Activated CD8-positive, alpha-beta memory T cell treated with anti-CD3 and anti-CD28 coated beads, Interleukin-2, amount 50 U/mL, for 24 hours (primary cell): Measurements from ENCODE around the gene N4BP2L1.

ENCODE experiments used
- DNase-seq: peaks from one replicate; pipeline ENCODE4 v3.0.0-alpha.2; 2020; ENCODE audit errors: extremely low read depth

Gene N4BP2L1

GRCh38 chr13:32431361-32431760 is 3.4 kb upstream of the N4BP2L1 start:
- DNase-seq: no peak

GRCh38 chr13:32430018-32430747 is 2.3 kb upstream of the N4BP2L1 start:
- DNase-seq: no peak

- DNase-seq: no peak
Measured at GRCh38 chr13:32429433-32429909, 1.5 kb upstream of the N4BP2L1 start.

- no peak for DNase-seq
Measured at GRCh38 chr13:32428581-32429432, 877 bp upstream of the N4BP2L1 start.

GRCh38 chr13:32426990-32427851 is 709 bp downstream of the N4BP2L1 start:
- DNase-seq: peak; percentile 12

GRCh38 chr13:32426191-32426989 is 1.5 kb downstream of the N4BP2L1 start:
- DNase-seq: peak; percentile 7

GRCh38 chr13:32425158-32425557 is 2.8 kb downstream of the N4BP2L1 start:
- DNase-seq: no peak

GRCh38 chr13:32423592-32423991 is 4.3 kb downstream of the N4BP2L1 start:
- DNase-seq: no peak

GRCh38 chr13:32419862-32420261 is 8.1 kb downstream of the N4BP2L1 start:
- no peak for DNase-seq

GRCh38 chr13:32417995-32418394 is 9.9 kb downstream of the N4BP2L1 start:
- DNase-seq: no peak

- DNase-seq: no peak
Measured at GRCh38 chr13:32415019-32415418, 12.9 kb downstream of the N4BP2L1 start.

GRCh38 chr13:32414580-32414979 is 13.3 kb downstream of the N4BP2L1 start:
- no peak for DNase-seq

- no peak for DNase-seq
Measured at GRCh38 chr13:32413284-32413683, 14.6 kb downstream of the N4BP2L1 start.

- DNase-seq: no peak
Measured at GRCh38 chr13:32409561-32410421, 18.1 kb downstream of the N4BP2L1 start.

GRCh38 chr13:32409001-32409313 is 19.0 kb downstream of the N4BP2L1 start:
- no peak for DNase-seq

- DNase-seq: no peak
Measured at GRCh38 chr13:32408296-32409000, 19.5 kb downstream of the N4BP2L1 start.

GRCh38 chr13:32407854-32408253 is 20.1 kb downstream of the N4BP2L1 start:
- DNase-seq: no peak

GRCh38 chr13:32403108-32403507 is 24.8 kb downstream of the N4BP2L1 start:
- no peak for DNase-seq

- DNase-seq: no peak
Measured at GRCh38 chr13:32391101-32391619, 36.8 kb downstream of the N4BP2L1 start.
